ENCODE measurements around the gene PBX1. TPM values are rescaled to one million over a fixed set of nuclear protein-coding genes. Genes with fewer than 3 reads are reported as not detected.

PBX1 gene
- total RNA-seq, 2 donors from 2014 or later = 33.3 to 37.4 TPM

- no peak for TF ChIP-seq CTCF (IDR thresholded peaks at IDR 0.05)
- Histone ChIP-seq H3K36me3 (no peaks in the 10 kb centered on the region), H3K4me1 (peaks cover 0 to 49% of the 10 kb centered on the region in 2 donors), H3K27me3 (no peaks in the 10 kb centered on the region), H3K27ac (no peak overlapping the region), H3K4me3 (no peak overlapping the region), H3K9me3 (no peaks in the 10 kb centered on the region)
- DNase-seq (ENCODE audit: low spot score) = no peak
These were observed 22.8 kb downstream of the PBX1 start for GRCh38 chr1:164581762-164582161.

GRCh38 chr1:164583196-164583595, 24.2 kb downstream of the PBX1 start:
- Histone ChIP-seq H3K4me3 (no peak overlapping the region), H3K27ac (no peak overlapping the region), H3K9me3 (no peaks in the 10 kb centered on the region), H3K27me3 (no peaks in the 10 kb centered on the region), H3K4me1 (peaks cover 0 to 53% of the 10 kb centered on the region in 2 donors), H3K36me3 (no peaks in the 10 kb centered on the region)
- no peak for TF ChIP-seq CTCF (IDR thresholded peaks at IDR 0.05)
- DNase-seq (ENCODE audit: low spot score) = no peak

- Histone ChIP-seq H3K9me3 (no peaks in the 10 kb centered on the region), H3K4me1 (peaks cover 0 to 51% of the 10 kb centered on the region in 2 donors)
- no peak for TF ChIP-seq CTCF (IDR thresholded peaks at IDR 0.05)
These were observed 25.0 kb downstream of the PBX1 start for GRCh38 chr1:164583835-164584539.

DNA sequence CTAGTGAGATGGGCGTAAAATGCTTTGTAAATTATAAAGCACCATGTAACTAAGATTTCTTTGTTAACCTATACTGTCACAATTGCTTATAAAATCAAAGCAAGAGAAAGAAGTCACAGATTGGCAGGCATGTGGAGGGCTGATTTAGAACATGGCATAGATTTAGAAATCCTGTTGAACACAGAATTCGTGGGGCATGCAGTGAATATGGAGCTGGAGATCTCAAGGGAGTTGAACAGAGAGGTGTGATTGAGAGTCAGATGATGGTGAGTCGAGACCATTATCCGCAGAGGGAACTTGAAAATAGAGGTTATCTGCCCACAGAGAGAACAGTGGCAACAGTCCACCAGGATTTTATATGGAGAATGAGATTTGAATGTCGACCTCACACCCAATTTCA, 27.6 kb downstream of the PBX1 start:
- H3K36me3 ChIP-seq = no peaks in the 10 kb centered on the region
- DNase-seq (ENCODE audit: low spot score) = no peak
- peaks cover 0 to 65% of the 10 kb centered on the region in 2 donors for H3K4me1 ChIP-seq

More at GRCh38 chr1:164583835-164584539, 25.0 kb downstream of the PBX1 start:
- H3K4me3 ChIP-seq = no peak overlapping the region
- no peak for DNase-seq (ENCODE audit: low spot score)
- peak overlapping the region in 1 of 2 donors; percentile 20 for H3K27ac ChIP-seq
- H3K36me3 ChIP-seq = no peaks in the 10 kb centered on the region
- H3K27me3 ChIP-seq = no peaks in the 10 kb centered on the region

GRCh38 chr1:164587617-164588501, 28.9 kb downstream of the PBX1 start:
- peaks cover 0 to 77% of the 10 kb centered on the region in 2 donors for H3K4me1 ChIP-seq
- H3K27ac ChIP-seq = peak overlapping the region; percentile 31 to 80
- H3K9me3 ChIP-seq = no peaks in the 10 kb centered on the region
- no peaks in the 10 kb centered on the region for H3K36me3 ChIP-seq
- no peak for TF ChIP-seq CTCF (IDR thresholded peaks at IDR 0.05)
- no peak overlapping the region for H3K4me3 ChIP-seq
- DNase-seq (ENCODE audit: low spot score) = no peak
- H3K27me3 ChIP-seq = no peaks in the 10 kb centered on the region

More for the DNA sequence above, 27.6 kb downstream of the PBX1 start:
- no peaks in the 10 kb centered on the region for H3K27me3 ChIP-seq
- H3K4me3 ChIP-seq = no peak overlapping the region
- H3K27ac ChIP-seq = peak overlapping the region in 1 of 2 donors; percentile 31
- no peak for TF ChIP-seq CTCF (IDR thresholded peaks at IDR 0.05)
- H3K9me3 ChIP-seq = no peaks in the 10 kb centered on the region
